HEK293 (cell line): Measurements from ENCODE around the gene ZDHHC14.

ENCODE experiments used
- CTCF ChIA-PET: fragments of 350-600 bp; formaldehyde crosslinking; extraction: SDS; loops from one replicate; lab custom pipeline; 2021; ENCODE audit warnings: antibody characterized with exemption; lab: Yijun Ruan, JAX
- POLR2A ChIA-PET: fragments of 300-600 bp; formaldehyde crosslinking; extraction: SDS; loops from one replicate; lab custom pipeline; 2020; ENCODE audit warnings: antibody characterized with exemption, inconsistent platforms; lab: Yijun Ruan, JAX
- H3K27ac ChIP-seq: fragments of 200-500 bp; sonication (Bioruptor generic); 2 replicates; pipeline ENCODE4 v1.5.1; 2014; ENCODE audit warnings: low read depth, low read length, control low read depth, inconsistent platforms; ENCODE audit errors: extremely low read depth
- H3K36me3 ChIP-seq, 2 experiments: fragments of 200-500 bp in 1 of 2; sonication (Bioruptor generic) in 1 of 2; 1 replicate in 1 of 2; 2 replicates in 1 of 2; pipeline ENCODE4 v1.5.1; 2014 to 2017; ENCODE audit warnings: inconsistent platforms in 2 of 2, low read length in 2 of 2; ENCODE audit not compliant: control insufficient read depth in 2 of 2, insufficient read depth in 1 of 2
- H3K4me1 ChIP-seq: fragments of 200-500 bp; sonication (Bioruptor generic); 2 replicates; pipeline ENCODE4 v1.5.1; 2014; ENCODE audit warnings: mild to moderate bottlenecking, low read length, inconsistent platforms; ENCODE audit not compliant: control insufficient read depth, insufficient read depth
- H3K4me3 ChIP-seq: 2 replicates; pipeline ENCODE4 v1.5.1; 2011; ENCODE audit warnings: low read depth, mild to moderate bottlenecking, control low read depth, low read length, moderate library complexity
- H3K9me3 ChIP-seq: fragments of 200-500 bp; sonication (Bioruptor generic); 2 replicates; pipeline ENCODE4 v1.5.1; 2014; ENCODE audit warnings: low read depth, low read length, inconsistent platforms; ENCODE audit not compliant: control insufficient read depth, insufficient read depth
- GLIS2 ChIP-seq: fragments of 450-650 bp; formaldehyde crosslinking; IDR thresholded peaks from 2 replicates; pipeline ENCODE4 v1.5.1; 2016; ENCODE audit warnings: missing biosample characterization, missing genetic modification characterization
- KLF1 ChIP-seq: fragments of 450-650 bp; formaldehyde crosslinking; IDR thresholded peaks from 2 replicates; pipeline ENCODE4 v1.5.1; 2016; ENCODE audit warnings: missing biosample characterization, missing genetic modification characterization
- OSR2 ChIP-seq: fragments of 450-650 bp; formaldehyde crosslinking; IDR thresholded peaks from 2 replicates; pipeline ENCODE4 v1.5.1; 2016; ENCODE audit warnings: missing biosample characterization, missing genetic modification characterization
- TRIM28 ChIP-seq: IDR thresholded peaks from 2 replicates; pipeline ENCODE4 v1.6.1; 2011; ENCODE audit warnings: low read length, control low read depth, borderline replicate concordance
- ZBTB17 ChIP-seq: fragments of 450-650 bp; formaldehyde crosslinking; IDR thresholded peaks from 2 replicates; pipeline ENCODE4 v1.5.1; 2016; ENCODE audit warnings: missing biosample characterization, missing genetic modification characterization
- ZBTB8A ChIP-seq: fragments of 450-650 bp; formaldehyde crosslinking; IDR thresholded peaks from 2 replicates; pipeline ENCODE4 v1.5.1; 2016; ENCODE audit warnings: missing biosample characterization, missing genetic modification characterization
- ZIC2 ChIP-seq: fragments of 450-650 bp; formaldehyde crosslinking; IDR thresholded peaks from 2 replicates; pipeline ENCODE4 v1.5.1; 2016; ENCODE audit warnings: missing biosample characterization, missing genetic modification characterization
- ZNF2 ChIP-seq: fragments of 450-650 bp; formaldehyde crosslinking; IDR thresholded peaks from 2 replicates; pipeline ENCODE4 v1.5.1; 2016; ENCODE audit warnings: missing biosample characterization, missing genetic modification characterization
- ZNF341 ChIP-seq: fragments of 450-650 bp; formaldehyde crosslinking; IDR thresholded peaks from 2 replicates; pipeline ENCODE4; 2016; ENCODE audit warnings: low read depth, missing biosample characterization, missing genetic modification characterization
- ZNF354C ChIP-seq: fragments of 450-650 bp; formaldehyde crosslinking; IDR thresholded peaks from 2 replicates; pipeline ENCODE4 v1.5.1; 2016; ENCODE audit warnings: missing biosample characterization, missing genetic modification characterization, low read depth, borderline replicate concordance
- ZNF423 ChIP-seq: fragments of 450-650 bp; formaldehyde crosslinking; IDR thresholded peaks from 2 replicates; pipeline ENCODE4 v1.5.1; 2016; ENCODE audit warnings: missing biosample characterization, missing genetic modification characterization
- ZNF585B ChIP-seq: fragments of 450-650 bp; formaldehyde crosslinking; IDR thresholded peaks from 2 replicates; pipeline ENCODE4 v1.5.1; 2016; ENCODE audit warnings: missing biosample characterization, missing genetic modification characterization
- ZNF600 ChIP-seq: fragments of 450-650 bp; formaldehyde crosslinking; IDR thresholded peaks from 2 replicates; pipeline ENCODE4 v1.5.1; 2016; ENCODE audit warnings: missing biosample characterization, missing genetic modification characterization
- ZNF623 ChIP-seq: fragments of 450-650 bp; formaldehyde crosslinking; IDR thresholded peaks from 2 replicates; pipeline ENCODE4 v1.5.1; 2016; ENCODE audit warnings: missing biosample characterization, missing genetic modification characterization
- ZNF626 ChIP-seq: fragments of 450-650 bp; sonication (Bioruptor Pico); formaldehyde crosslinking; IDR thresholded peaks from 2 replicates; pipeline ENCODE4 v1.5.1; 2018; ENCODE audit warnings: missing biosample characterization, missing genetic modification characterization, inconsistent platforms
- TF ChIP-seq, protein P1 (sequence below): fragments of 450-650 bp; formaldehyde crosslinking; IDR thresholded peaks from 2 replicates; pipeline ENCODE4 v1.5.1; 2016; ENCODE audit warnings: missing biosample characterization, missing genetic modification characterization, borderline replicate concordance
- TF ChIP-seq, protein P2 (sequence below): fragments of 450-650 bp; formaldehyde crosslinking; IDR thresholded peaks from 2 replicates; pipeline ENCODE4 v1.5.1; 2016; ENCODE audit warnings: missing biosample characterization, missing genetic modification characterization

The ZDHHC14 gene

DNA sequence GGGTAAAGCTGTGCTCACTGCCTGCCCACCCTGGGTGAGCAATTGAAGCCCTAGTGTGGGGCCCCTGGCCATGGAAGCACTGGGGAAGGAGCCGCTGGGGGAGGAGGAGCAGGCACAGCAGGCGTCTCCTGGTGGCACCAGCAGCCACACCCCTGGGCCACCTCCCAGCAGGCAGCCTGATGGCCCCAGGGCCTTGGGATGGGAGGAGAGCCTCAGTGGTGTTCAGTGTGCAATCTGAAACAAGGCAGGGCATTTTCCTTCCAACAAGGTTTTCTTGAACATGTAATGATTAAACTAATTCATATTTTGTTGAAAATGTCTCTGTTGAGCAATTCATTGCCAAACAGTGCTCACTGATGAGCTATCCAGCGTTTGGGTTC, 151.0 kb downstream of the ZDHHC14 start:
- Histone ChIP-seq H3K36me3 (no peaks in the 10 kb centered on the region), H3K4me1 (peaks cover 35% of the 10 kb centered on the region), H3K9me3 (no peaks in the 10 kb centered on the region), H3K4me3 (no peak overlapping the region), H3K27ac (no peak overlapping the region)
- POLR2A ChIA-PET: interaction anchor here (0.6 kb wide), 1 partner anchor 68 kb away, joined by 5 read pairs; no protein-coding TSS in a partner anchor
- TF ChIP-seq ZNF623 (tag by site-specific recombination) (peak; percentile 35; the same call in 1 of the 2 replicates), OSR2 (0 out of 2 replicates have a peak, but pooled peaks have one; percentile 22), KLF1 (tag by site-specific recombination) (peak; percentile 57; the same call in 1 of the 2 replicates), GLIS2 (tag by site-specific recombination) (0 out of 2 replicates have a peak, but pooled peaks have one; percentile 32), ZIC2 (peak; percentile 80), ZNF626 (tag by site-specific recombination) (no peak)
- TF ChIP-seq, protein P1, sequence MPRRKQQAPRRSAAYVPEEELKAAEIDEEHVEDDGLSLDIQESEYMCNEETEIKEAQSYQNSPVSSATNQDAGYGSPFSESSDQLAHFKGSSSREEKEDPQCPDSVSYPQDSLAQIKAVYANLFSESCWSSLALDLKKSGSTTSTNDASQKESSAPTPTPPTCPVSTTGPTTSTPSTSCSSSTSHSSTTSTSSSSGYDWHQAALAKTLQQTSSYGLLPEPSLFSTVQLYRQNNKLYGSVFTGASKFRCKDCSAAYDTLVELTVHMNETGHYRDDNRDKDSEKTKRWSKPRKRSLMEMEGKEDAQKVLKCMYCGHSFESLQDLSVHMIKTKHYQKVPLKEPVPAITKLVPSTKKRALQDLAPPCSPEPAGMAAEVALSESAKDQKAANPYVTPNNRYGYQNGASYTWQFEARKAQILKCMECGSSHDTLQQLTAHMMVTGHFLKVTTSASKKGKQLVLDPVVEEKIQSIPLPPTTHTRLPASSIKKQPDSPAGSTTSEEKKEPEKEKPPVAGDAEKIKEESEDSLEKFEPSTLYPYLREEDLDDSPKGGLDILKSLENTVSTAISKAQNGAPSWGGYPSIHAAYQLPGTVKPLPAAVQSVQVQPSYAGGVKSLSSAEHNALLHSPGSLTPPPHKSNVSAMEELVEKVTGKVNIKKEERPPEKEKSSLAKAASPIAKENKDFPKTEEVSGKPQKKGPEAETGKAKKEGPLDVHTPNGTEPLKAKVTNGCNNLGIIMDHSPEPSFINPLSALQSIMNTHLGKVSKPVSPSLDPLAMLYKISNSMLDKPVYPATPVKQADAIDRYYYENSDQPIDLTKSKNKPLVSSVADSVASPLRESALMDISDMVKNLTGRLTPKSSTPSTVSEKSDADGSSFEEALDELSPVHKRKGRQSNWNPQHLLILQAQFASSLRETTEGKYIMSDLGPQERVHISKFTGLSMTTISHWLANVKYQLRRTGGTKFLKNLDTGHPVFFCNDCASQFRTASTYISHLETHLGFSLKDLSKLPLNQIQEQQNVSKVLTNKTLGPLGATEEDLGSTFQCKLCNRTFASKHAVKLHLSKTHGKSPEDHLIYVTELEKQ (tag by site-specific recombination): no peak
- TF ChIP-seq, protein P2, sequence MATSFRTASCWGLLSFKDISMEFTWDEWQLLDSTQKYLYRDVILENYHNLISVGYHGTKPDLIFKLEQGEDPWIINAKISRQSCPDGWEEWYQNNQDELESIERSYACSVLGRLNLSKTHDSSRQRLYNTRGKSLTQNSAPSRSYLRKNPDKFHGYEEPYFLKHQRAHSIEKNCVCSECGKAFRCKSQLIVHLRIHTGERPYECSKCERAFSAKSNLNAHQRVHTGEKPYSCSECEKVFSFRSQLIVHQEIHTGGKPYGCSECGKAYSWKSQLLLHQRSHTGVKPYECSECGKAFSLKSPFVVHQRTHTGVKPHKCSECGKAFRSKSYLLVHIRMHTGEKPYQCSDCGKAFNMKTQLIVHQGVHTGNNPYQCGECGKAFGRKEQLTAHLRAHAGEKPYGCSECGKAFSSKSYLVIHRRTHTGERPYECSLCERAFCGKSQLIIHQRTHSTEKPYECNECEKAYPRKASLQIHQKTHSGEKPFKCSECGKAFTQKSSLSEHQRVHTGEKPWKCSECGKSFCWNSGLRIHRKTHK (tag by site-specific recombination): no peak
- CTCF ChIA-PET: interaction anchor here (0.6 to 0.8 kb wide), 2 partner anchors 13 to 1636 kb away, joined by 3 read pairs; no protein-coding TSS in a partner anchor

DNA sequence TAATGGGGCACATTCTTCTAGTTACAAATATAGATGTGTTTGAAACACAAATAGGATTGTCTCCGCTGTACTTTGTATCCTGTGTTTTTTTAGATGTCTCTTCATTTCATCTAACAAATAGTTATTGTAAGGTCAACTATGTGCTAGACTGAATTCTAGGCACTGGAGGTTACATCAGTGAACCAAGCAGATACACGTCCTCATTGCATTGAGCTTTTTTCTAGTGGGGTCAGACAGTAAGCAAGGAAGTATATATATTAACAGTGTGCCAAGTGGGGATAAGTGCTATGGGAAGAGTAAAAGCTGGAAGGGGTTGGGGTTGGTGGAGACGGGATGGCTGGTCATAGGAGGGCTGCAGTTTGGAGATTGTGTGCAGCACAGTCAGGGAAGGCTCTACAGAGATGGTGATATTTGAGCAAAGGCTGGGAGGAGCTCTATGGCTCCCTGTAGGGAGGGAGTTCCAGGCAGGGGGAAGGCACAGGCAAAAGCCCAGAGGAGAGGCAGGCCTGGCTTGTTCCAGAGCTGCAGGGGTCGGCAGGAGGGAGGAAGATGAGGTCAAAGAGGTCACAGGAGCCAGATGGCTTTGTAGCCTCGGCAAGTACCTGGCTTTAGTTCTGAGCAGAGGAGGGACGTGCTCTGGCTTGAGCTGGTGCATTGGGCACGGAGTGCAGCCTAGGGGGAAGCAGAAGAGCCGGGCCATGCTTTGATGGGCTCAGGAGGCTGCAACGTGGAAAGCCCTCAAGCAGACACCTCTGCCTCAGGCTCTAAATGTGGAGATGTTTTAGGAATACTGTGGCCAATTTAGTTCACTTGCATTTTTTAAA, 152.3 kb downstream of the ZDHHC14 start:
- POLR2A ChIA-PET: no interaction called here
- CTCF ChIA-PET: no interaction called here
- H3K4me3 ChIP-seq: no peak overlapping the region
- no peak overlapping the region for H3K27ac ChIP-seq
- H3K9me3 ChIP-seq: no peaks in the 10 kb centered on the region
- H3K4me1 ChIP-seq: peaks cover 35% of the 10 kb centered on the region
- H3K36me3 ChIP-seq: no peaks in the 10 kb centered on the region
- peak; percentile 68; the same call in 1 of the 2 replicates for TF ChIP-seq TRIM28
- TF ChIP-seq ZNF354C: no peak
- TF ChIP-seq ZNF585B (tag by site-specific recombination): peak; percentile 52
- TF ChIP-seq ZNF423 (tag by site-specific recombination): no peak
- TF ChIP-seq ZBTB8A (tag by site-specific recombination): peak; percentile 53; the same call in 1 of the 2 replicates
- TF ChIP-seq ZNF2 (tag by site-specific recombination): no peak
- 0 out of 2 replicates have a peak, but pooled peaks have one; percentile 44 for TF ChIP-seq ZBTB17 (tag by site-specific recombination)
- TF ChIP-seq ZNF600 (tag by site-specific recombination): peak; percentile 72
- peak; percentile 73 for TF ChIP-seq ZNF341 (tag by site-specific recombination)
- peak; percentile 82 for TF ChIP-seq ZIC2
